Smooth muscle cell (in vitro differentiated cells): ENCODE data around the gene IQCN. TPM values are rescaled to one million over a fixed set of nuclear protein-coding genes. Genes with fewer than 3 reads are reported as not detected.

Experiments
- DNase-seq: peaks from one replicate; lab custom pipeline; 2025; ENCODE audit not compliant: unreplicated experiment; lab: John Stamatoyannopoulos, UW
- H2AFZ ChIP-seq: fragments of 200-600 bp; sonication (generic); 2 replicates; pipeline ENCODE4 v1.6.0; 2016; ENCODE audit warnings: antibody characterized with exemption, low read depth, mild to moderate bottlenecking
- H3F3A ChIP-seq: fragments of 200-600 bp; sonication (generic); 2 replicates; pipeline ENCODE4 v1.6.0; 2017; ENCODE audit warnings: antibody characterized with exemption, low read depth
- H3K27ac ChIP-seq: fragments of 200-600 bp; sonication (generic); 2 replicates; pipeline ENCODE4 v1.5.1; 2016; ENCODE audit warnings: low read depth, mild to moderate bottlenecking
- H3K27me3 ChIP-seq: fragments of 200-600 bp; sonication (generic); 2 replicates; pipeline ENCODE4 v1.6.1; 2016; ENCODE audit warnings: low read depth, mild to moderate bottlenecking
- H3K36me3 ChIP-seq: fragments of 200-600 bp; sonication (generic); 2 replicates; pipeline ENCODE4 v1.5.1; 2016; ENCODE audit warnings: low read depth
- H3K4me1 ChIP-seq: fragments of 200-600 bp; sonication (generic); 2 replicates; pipeline ENCODE4 v1.5.1; 2016; ENCODE audit warnings: low read depth
- H3K4me2 ChIP-seq: fragments of 200-600 bp; sonication (generic); 2 replicates; pipeline ENCODE4 v1.6.0; 2016; ENCODE audit warnings: mild to moderate bottlenecking
- H3K4me3 ChIP-seq: fragments of 200-600 bp; sonication (generic); 2 replicates; pipeline ENCODE4 v1.5.1; 2016; ENCODE audit warnings: mild to moderate bottlenecking
- H3K79me2 ChIP-seq: fragments of 200-600 bp; sonication (generic); 2 replicates; pipeline ENCODE4 v1.6.0; 2016; ENCODE audit warnings: low read depth, mild to moderate bottlenecking
- H3K9ac ChIP-seq: fragments of 200-600 bp; sonication (generic); 2 replicates; pipeline ENCODE4 v1.6.0; 2016; ENCODE audit warnings: low read depth
- H3K9me3 ChIP-seq: fragments of 200-600 bp; sonication (generic); replicated peaks from 2 replicates; pipeline ENCODE4 v1.5.1; 2016; ENCODE audit warnings: low read depth
- H4K20me1 ChIP-seq: fragments of 200-600 bp; sonication (generic); 2 replicates; pipeline ENCODE4 v1.6.0; 2016; ENCODE audit warnings: low read depth
- WGBS: methylation state at CpG from one replicate; pipeline ENCODE4 v1.1.7; 2016; ENCODE audit warnings: low lambda C conversion rate; 5-methylcytosine and 5-hydroxymethylcytosine counted together
- polyA plus RNA-seq: library from polyadenylated mRNA; unstranded; fragments of >200 nt; fragmentation: Nextera tagmentation; extraction: Ambion mirVana; gene quantifications from 2 replicates; pipeline ENCODE4 v1.2.1, GENCODE V29; 2016
- total RNA-seq: library from RNA; depleted of rRNA; stranded (reverse); fragments of >200 nt; gene quantifications from 2 replicates; pipeline ENCODE4 v1.2.3, GENCODE V29; 2014
- TF ChIP-seq, protein P1 (sequence below): fragments of 200-600 bp; sonication (generic); IDR thresholded peaks from 2 replicates; pipeline ENCODE4 v1.5.1; 2017; ENCODE audit warnings: borderline replicate concordance, mild to moderate bottlenecking, antibody characterized with exemption; ENCODE audit not compliant: insufficient read depth, poor library complexity, severe bottlenecking

IQCN gene
- total and polyA plus RNA-seq, 2 experiments from 2014 or later, result 2.5 to 4.9 TPM

DNA sequence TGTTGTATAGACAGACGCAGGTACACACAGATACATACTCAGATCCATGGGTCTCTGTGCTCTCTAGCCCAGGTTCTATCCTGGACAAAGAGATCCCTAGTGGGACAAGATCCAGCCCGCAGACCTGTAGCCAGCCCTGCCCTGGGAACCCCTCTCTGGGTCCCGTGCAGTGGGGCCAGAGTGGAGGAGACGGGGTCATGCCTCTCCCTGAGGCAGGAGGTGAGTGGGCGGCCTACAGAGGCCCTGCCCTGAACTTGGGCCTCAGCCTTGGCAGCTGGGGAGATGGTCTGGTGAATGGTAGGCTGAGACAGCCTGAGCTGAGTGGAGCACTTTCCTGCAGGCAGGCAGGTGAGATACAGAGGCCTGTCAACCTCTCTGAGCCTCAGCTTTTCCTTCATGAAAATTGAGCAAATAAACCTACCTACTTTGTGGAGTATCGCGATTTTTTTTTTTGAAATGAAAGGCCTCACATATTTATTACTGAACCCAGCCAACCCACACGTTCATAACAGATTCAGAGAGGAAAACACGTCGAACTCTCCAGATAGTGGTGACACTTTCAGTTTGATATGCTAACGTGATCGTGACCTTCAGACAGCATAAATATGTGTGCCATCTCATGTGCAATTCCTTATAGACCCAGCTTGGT is 10.6 kb upstream of the IQCN start:
- DNase-seq, result no peak
- H3K27me3 ChIP-seq, result no peaks in the 10 kb centered on the region
- peaks cover 19% of the 10 kb centered on the region for H3K4me1 ChIP-seq
- H3K79me2 ChIP-seq, result peaks cover 11% of the 10 kb centered on the region
- no peak overlapping the region for H2AFZ ChIP-seq
- H3K9me3 ChIP-seq, result no peaks in the 10 kb centered on the region
- peak overlapping the region; percentile 29 for H3K27ac ChIP-seq
- peaks cover 17% of the 10 kb centered on the region for H3F3A ChIP-seq
- no peaks in the 10 kb centered on the region for H3K36me3 ChIP-seq
- no peak overlapping the region for H3K9ac ChIP-seq
- H3K4me2 ChIP-seq, result no peak overlapping the region
- peaks cover 12% of the 10 kb centered on the region for H4K20me1 ChIP-seq
- no peak overlapping the region for H3K4me3 ChIP-seq
- TF ChIP-seq, protein P1, sequence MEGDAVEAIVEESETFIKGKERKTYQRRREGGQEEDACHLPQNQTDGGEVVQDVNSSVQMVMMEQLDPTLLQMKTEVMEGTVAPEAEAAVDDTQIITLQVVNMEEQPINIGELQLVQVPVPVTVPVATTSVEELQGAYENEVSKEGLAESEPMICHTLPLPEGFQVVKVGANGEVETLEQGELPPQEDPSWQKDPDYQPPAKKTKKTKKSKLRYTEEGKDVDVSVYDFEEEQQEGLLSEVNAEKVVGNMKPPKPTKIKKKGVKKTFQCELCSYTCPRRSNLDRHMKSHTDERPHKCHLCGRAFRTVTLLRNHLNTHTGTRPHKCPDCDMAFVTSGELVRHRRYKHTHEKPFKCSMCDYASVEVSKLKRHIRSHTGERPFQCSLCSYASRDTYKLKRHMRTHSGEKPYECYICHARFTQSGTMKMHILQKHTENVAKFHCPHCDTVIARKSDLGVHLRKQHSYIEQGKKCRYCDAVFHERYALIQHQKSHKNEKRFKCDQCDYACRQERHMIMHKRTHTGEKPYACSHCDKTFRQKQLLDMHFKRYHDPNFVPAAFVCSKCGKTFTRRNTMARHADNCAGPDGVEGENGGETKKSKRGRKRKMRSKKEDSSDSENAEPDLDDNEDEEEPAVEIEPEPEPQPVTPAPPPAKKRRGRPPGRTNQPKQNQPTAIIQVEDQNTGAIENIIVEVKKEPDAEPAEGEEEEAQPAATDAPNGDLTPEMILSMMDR, result no peak
- WGBS, result 69% methylated on average over 12 of the region's 12 CpGs

DNA sequence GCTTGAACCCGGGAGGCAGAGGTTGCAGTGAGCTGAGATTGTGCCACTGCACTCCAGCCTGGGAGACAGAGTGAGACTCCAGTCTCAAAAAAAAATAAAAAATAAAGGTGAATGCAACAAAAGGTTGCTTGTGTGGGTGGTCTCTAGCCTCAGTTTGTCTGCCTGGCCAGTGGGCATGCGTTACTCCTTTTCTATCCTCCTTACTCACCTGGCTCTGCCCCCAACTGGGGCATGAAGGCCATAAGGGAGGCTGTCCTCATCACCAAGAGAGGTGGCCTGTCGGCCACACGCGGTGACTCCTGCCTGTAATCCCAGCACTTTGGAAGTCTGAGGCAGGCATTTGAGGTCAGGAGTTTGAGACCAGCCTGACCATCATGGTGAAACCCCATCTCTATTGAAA is 9.1 kb upstream of the IQCN start:
- Histone ChIP-seq H3K27me3 (no peaks in the 10 kb centered on the region), H2AFZ (no peak overlapping the region), H3K36me3 (no peaks in the 10 kb centered on the region), H3K9ac (no peak overlapping the region), H3K9me3 (no peaks in the 10 kb centered on the region), H3K4me1 (peaks cover 27% of the 10 kb centered on the region), H3K27ac (peak overlapping the region; percentile 95), H3F3A (peaks cover 28% of the 10 kb centered on the region), H3K4me2 (no peak overlapping the region), H3K4me3 (no peak overlapping the region), H3K79me2 (peaks cover 26% of the 10 kb centered on the region), H4K20me1 (peaks cover 27% of the 10 kb centered on the region)
- no peak for DNase-seq
- TF ChIP-seq, protein P1, result no peak
- WGBS, result 95% methylated on average over 5 of the region's 5 CpGs

DNA sequence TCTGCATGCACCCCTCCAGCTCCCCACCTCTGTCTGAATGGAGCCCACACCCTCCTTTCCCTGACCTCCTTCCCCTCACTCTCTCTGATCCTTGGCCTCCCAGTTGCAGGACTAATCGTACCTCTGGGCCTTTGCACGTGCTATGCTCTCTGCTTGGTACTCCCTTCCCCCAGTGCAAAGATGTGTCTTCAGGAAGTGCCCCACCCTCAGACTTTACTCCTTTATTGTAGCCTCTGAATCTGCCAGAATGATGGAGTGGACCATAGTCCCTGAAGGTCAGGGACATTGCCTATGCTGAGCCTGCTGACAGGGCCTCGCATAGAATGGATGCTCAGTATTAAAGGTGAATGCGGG is 8.5 kb upstream of the IQCN start:
- H3K4me3 ChIP-seq, result peak overlapping the region; percentile 39
- H3K79me2 ChIP-seq, result peaks cover 32% of the 10 kb centered on the region
- no peaks in the 10 kb centered on the region for H3K27me3 ChIP-seq
- H3K4me1 ChIP-seq, result peaks cover 27% of the 10 kb centered on the region
- no peaks in the 10 kb centered on the region for H3K36me3 ChIP-seq
- H3K4me2 ChIP-seq, result peak overlapping the region; percentile 73
- no peak for DNase-seq
- TF ChIP-seq, protein P1, result no peak
- H2AFZ ChIP-seq, result no peak overlapping the region
- H4K20me1 ChIP-seq, result peaks cover 33% of the 10 kb centered on the region
- peaks cover 31% of the 10 kb centered on the region for H3F3A ChIP-seq
- 76% methylated on average over 4 of the region's 4 CpGs for WGBS
- no peaks in the 10 kb centered on the region for H3K9me3 ChIP-seq
- H3K27ac ChIP-seq, result peak overlapping the region; percentile 95
- peak overlapping the region; percentile 85 for H3K9ac ChIP-seq

DNA sequence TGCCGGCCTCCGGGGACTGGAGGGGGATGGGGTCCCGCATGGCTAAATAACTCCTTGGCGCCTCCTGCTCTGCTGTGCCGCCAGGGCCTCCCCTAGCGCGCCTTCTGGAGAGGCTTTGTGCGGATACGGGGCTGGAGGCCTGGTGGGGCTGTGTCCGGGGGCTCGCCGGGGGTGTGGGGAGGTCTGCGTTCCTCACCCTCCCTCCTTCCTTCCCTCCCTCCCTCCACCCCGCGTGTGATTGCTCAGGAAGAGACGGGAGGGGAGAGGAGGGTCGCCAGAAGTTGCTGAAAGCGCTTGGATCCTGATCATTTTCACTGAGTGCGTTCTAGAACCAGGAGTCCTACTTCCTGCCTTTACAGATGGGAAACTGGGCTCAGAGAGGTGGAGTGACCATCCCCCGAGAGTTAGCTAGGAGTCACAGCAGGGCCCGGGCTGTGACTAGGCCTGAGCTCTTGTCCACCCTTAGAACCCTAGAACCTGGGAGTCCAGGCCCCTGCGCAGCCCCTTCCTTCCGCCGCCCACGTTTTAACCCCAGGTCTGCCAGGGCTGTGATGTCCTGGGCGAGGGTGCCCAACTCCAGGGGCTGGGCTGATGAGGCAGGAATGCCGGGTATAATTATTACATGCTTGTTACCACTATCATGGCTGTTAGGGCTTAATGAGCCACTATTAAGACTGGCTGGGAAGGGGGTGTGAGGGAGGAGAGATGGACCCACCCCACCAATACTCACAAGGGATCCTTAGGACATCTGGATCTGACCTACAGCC is 8.0 kb upstream of the IQCN start:
- TF ChIP-seq, protein P1, result no peak
- Histone ChIP-seq H3K9ac (peak overlapping the region; percentile 85), H3F3A (peaks cover 31% of the 10 kb centered on the region), H3K27ac (peak overlapping the region; percentile 95), H3K4me2 (peak overlapping the region; percentile 73), H3K27me3 (no peaks in the 10 kb centered on the region), H3K4me1 (peaks cover 21% of the 10 kb centered on the region), H2AFZ (no peak overlapping the region), H3K4me3 (peak overlapping the region; percentile 39), H3K36me3 (no peaks in the 10 kb centered on the region), H3K79me2 (peaks cover 36% of the 10 kb centered on the region), H3K9me3 (no peaks in the 10 kb centered on the region), H4K20me1 (peaks cover 38% of the 10 kb centered on the region)
- DNase-seq, result peak; percentile 100
- WGBS, result 6% methylated on average over 10 of the region's 27 CpGs
